GM19438 (cell line): ENCODE results near the gene APOF.
"Not testable (repeated sequence)": the region's sequence is repeated elsewhere in the genome, so short reads cannot be mapped to it uniquely, and the experiment has no call there.

ENCODE experiments used
- ATAC-seq: cut with Tn5 transposase; IDR thresholded peaks from one replicate; pipeline ENCODE4 v1.9.1; 2021; ENCODE audit warnings: low read depth; ENCODE audit not compliant: unreplicated experiment

APOF gene

GRCh38 chr12:56333679-56334489, 28.8 kb downstream of the APOF start, which contains the start of gene PAN2:
PAN2 (minus strand) TSS chr12:56334000; CDS start chr12:56333094, 906 bp downstream.
- ATAC-seq = peak; percentile 84

- ATAC-seq = no peak
These were observed 29.4 kb downstream of the APOF start for GRCh38 chr12:56333197-56333678.

DNA sequence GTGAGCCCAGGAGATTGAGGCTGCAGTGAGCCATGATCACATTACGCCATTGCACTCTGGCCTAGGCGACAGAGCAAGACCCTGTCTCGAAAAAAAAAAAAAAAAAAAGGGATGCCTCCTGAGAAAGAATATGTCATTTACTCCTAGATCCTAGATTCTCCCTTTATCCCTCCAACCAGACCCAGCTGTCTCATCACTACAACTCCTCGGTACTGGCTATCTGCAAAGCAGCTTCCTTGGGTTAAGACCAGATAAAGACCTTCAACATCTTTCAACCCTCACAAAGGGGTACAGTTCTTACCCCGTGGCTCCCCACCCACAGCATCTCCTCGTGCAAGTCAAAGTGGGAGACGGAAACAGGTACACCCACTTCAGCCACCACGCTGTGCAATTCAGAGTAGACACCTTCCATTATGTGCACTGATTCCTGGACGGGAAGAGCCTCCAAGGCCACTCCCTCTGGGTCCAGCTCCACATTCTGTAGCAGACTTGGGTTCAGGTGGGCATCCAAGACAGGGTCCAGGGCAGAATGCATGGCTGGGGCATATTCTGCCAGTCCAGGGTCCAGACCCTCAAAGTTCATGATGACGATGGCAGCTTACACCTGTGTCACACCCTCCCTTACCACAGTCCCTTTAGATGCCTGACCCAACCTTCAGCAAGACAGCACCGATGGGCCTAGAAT, 30.0 kb downstream of the APOF start:
- no peak for ATAC-seq

DNA sequence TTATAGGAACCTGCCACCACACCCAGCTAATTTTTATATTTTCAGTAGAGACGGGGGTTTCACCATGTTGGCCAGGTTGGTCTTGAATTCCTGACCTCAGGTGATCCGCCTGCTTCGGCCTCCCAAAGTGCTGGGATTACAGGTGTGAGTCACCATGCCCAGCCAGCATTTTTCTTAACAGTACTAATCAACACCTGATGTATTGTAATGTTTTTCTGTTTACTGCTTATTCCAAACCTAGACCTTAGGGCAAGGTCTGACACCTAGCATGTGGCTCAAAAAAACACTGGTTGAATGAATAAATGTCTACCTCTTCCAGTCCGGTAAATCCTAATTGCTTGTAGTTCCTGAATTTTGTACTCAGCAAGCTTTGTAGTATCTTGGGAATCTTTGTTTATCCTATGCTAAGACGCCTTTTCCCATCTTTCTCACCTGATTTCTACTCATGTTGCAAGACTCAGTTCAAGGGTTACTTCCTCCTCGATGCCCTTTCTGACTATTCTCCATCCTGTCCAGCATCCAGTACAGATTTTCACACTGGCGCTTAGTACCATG, 31.6 kb downstream of the APOF start:
- ATAC-seq = no peak

DNA sequence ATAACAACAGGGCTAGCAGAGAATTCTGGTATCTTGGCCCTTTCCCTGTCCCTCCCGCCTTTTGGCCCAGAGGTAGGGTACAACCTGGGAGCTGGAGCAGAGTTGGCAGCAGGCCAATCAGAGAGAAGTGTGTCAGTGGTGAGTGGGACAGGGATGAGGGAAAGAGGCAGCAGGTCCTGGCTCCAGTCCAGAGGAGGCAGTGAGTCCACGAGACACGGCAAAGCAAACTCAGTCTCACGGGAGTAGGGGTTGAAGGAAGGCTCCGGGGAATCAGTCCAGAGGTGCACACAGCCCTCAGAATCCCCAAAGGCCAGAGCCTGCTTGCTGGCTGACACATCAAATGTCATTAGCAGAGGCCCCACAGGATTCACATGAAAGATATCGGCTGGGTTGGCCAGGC, 36.1 kb downstream of the APOF start:
- ATAC-seq = no peak

GRCh38 chr12:56326126-56326525, 36.5 kb downstream of the APOF start:
- no peak for ATAC-seq

DNA sequence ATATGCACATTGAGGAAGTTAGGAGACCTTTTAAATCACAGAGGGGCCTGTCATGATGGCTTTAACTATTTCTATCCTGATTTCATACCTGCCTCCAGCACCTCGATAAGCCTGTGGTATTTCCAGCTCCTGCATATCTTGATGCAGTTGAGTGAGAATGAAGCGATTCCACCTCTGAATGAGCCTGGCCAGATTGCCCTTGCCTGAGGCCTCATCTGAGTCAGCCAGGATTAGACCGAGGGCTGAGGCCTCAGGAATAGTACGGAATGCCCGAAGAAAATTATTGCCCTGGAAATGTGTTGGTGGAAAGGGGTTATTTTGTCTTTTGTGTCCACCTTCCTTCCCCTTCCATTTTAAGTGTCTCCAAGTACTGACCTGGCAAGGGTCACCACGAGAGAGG, 38.5 kb downstream of the APOF start:
- ATAC-seq = no peak

DNA sequence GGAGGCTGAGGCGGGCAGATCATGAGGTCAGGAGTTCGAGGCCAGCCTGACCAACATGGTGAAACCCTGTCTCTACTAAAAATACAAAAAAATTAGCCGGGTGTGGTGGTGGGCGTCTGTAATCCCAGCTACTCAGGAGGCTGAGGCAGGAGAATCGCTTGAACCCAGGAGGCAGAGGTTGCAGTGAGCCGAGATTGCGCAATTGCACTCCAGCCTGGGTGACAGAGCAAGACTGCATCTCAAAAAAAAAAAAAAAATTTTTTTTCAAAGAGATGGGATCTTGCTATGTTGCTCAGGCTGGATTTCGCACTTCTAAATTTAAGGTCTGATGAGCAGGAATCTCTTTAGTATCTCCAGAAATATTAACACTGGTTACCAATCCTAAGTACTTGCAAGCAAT, 41.0 kb downstream of the APOF start:
- ATAC-seq = not testable (repeated sequence)

- ATAC-seq = no peak
These were observed 41.6 kb downstream of the APOF start for GRCh38 chr12:56321027-56321426.

GRCh38 chr12:56317675-56318074, 45.0 kb downstream of the APOF start:
- ATAC-seq = no peak

GRCh38 chr12:56315622-56316473, 46.8 kb downstream of the APOF start, which contains the start of gene CNPY2:
CNPY2 (minus strand) TSS chr12:56315988; CDS start chr12:56315217, 771 bp downstream.
- ATAC-seq = peak; percentile 86

DNA sequence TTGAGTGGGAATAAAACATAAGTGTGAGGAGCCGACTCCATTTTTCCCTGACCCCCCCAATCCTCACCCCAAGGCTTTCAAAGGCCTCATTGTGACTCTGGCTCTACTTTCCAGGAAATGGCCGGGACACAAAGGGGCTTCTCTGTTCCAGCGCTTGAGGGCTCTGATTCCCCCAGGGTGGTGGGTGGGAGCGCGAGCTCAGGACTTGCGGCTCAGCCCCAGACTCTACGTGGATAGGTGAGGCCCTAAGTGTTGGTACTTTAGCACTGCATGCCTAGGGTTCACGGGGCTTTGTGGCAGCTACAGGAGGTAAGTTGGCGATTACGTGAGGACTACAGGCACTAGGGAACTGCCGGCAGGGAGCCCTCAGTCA, 47.4 kb downstream of the APOF start:
- ATAC-seq = peak; percentile 2

DNA sequence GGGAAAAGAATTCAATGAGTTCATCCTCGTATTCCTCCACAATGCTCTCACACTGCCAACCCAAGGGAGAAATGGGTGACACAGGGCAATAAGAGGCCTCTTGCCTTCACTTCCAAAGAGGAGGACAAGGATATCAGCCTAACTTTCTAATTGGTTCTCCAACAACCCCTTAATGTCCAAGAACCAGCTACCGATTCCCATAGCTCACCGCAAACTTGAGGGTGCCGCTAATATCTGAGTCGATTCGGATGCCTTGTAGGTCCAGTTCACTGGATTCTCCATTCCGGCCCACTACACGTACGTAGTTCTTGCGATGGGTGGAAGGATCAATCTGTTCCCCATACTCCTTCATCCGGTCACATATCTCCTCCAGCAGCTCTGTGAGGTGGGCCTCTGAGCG, 51.7 kb downstream of the APOF start:
- ATAC-seq = no peak
